HL-60/S4 (cell line): Measurements from ENCODE around the gene TPST2.

Experiments used
- in situ Hi-C: fragments of 300-500 bp; cut with MboI; formaldehyde crosslinking; loops from 2 replicates; pipeline ENCODE4 v1.14.3; 2022; ENCODE audit warnings: low sequenced_read_pairs

The TPST2 gene

GRCh38 chr22:26559961-26560575, 29.9 kb downstream of the TPST2 start:
- in situ Hi-C loops, result no loop called here

GRCh38 chr22:26558248-26558895, 31.6 kb downstream of the TPST2 start:
- in situ Hi-C loops, result no loop called here

- in situ Hi-C loops, result no loop called here
These were observed 33.0 kb downstream of the TPST2 start for GRCh38 chr22:26556904-26557303.

- in situ Hi-C loops, result no loop called here
These were observed 34.5 kb downstream of the TPST2 start for GRCh38 chr22:26555478-26555877.

GRCh38 chr22:26554956-26555355, 35.0 kb downstream of the TPST2 start:
- in situ Hi-C loops, result no loop called here

GRCh38 chr22:26553056-26553752, 36.7 kb downstream of the TPST2 start:
- in situ Hi-C loops, result no loop called here

- in situ Hi-C loops, result no loop called here
These were observed 37.5 kb downstream of the TPST2 start for GRCh38 chr22:26552466-26552865.

- in situ Hi-C loops, result no loop called here
These were observed 38.4 kb downstream of the TPST2 start for GRCh38 chr22:26551568-26551967.

- in situ Hi-C loops, result no loop called here
These were observed 39.4 kb downstream of the TPST2 start for GRCh38 chr22:26550498-26551033.

- in situ Hi-C loops, result no loop called here
These were observed 39.9 kb downstream of the TPST2 start for GRCh38 chr22:26549902-26550497.

- in situ Hi-C loops, result no loop called here
These were observed 40.9 kb downstream of the TPST2 start for GRCh38 chr22:26548984-26549383.

- in situ Hi-C loops, result no loop called here
These were observed 41.6 kb downstream of the TPST2 start for GRCh38 chr22:26548303-26548702.

GRCh38 chr22:26547837-26548236, 42.1 kb downstream of the TPST2 start:
- in situ Hi-C loops, result no loop called here

GRCh38 chr22:26547426-26547825, 42.5 kb downstream of the TPST2 start:
- in situ Hi-C loops, result no loop called here

GRCh38 chr22:26546282-26546681, 43.6 kb downstream of the TPST2 start:
- in situ Hi-C loops, result no loop called here

GRCh38 chr22:26545827-26546226, 44.1 kb downstream of the TPST2 start:
- in situ Hi-C loops, result no loop called here

GRCh38 chr22:26545385-26545784, 44.5 kb downstream of the TPST2 start:
- in situ Hi-C loops, result no loop called here

- in situ Hi-C loops, result no loop called here
These were observed 45.4 kb downstream of the TPST2 start for GRCh38 chr22:26544489-26544888.

GRCh38 chr22:26542831-26543230, 47.1 kb downstream of the TPST2 start:
- in situ Hi-C loops, result no loop called here

GRCh38 chr22:26541167-26541819, 48.6 kb downstream of the TPST2 start:
- in situ Hi-C loops, result no loop called here

- in situ Hi-C loops, result no loop called here
These were observed 49.8 kb downstream of the TPST2 start for GRCh38 chr22:26540119-26540518.
